Activated CD8-positive, alpha-beta memory T cell treated with anti-CD3 and anti-CD28 coated beads for 48 hours (primary cell): ENCODE results near the gene TDRD12.
"Not testable (repeated sequence)": the region's sequence is repeated elsewhere in the genome, so short reads cannot be mapped to it uniquely, and the experiment has no call there.

Experiments
- DNase-seq, 3 experiments: peaks; one replicate each; pipeline ENCODE4 v3.0.0-alpha.2; 2020; ENCODE audit warnings: low read depth in 2 of 3, low spot score in 2 of 3

Gene TDRD12

DNA sequence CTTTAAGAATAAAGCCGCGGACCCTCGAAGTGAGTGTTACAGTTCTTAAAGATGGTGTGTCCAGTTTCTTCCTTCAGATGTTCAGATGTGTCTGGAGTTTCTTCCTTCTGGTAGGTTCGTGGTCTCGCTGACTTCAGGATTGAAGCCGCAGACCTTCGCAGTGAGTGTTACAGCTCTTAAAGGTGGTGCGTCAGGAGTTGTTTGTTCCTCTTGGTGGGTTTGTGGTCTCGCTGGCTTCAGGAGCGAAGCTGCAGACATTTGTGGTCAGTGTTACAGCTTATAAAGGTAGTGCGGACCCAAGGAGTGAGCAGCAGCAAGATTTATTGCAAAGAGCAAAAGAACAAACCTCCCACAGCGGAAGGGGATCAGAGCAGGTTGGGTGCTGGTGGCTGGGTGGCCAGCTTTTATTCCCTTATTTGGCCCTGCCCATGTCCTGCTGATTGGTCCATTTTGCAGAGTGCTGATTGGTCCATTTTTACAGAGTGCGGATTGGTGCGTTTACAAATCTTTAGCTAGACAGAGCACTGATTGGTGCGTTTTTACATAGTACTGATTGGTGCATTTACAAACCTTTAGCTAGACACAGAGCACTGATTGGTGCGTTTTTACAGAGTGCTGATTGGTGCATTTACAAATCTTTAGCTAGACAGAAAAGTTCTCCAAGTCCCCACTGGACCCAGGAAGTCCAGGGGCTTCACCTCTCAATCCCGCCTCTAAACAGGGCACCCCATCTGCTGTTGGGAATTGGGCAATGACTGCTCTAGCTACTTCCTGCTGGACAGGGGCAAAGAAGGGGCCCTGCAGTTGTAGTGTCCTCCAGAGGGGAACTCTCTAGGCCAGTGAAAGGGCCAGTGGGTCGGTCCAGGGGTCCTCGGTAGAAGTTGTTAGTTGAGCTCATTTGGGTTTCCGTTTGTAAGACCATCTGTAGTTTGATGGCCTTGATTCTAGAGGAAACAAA, 26.1 kb upstream of the TDRD12 start:
- peak in 1 of 3 experiments; percentile 46 for DNase-seq

DNA sequence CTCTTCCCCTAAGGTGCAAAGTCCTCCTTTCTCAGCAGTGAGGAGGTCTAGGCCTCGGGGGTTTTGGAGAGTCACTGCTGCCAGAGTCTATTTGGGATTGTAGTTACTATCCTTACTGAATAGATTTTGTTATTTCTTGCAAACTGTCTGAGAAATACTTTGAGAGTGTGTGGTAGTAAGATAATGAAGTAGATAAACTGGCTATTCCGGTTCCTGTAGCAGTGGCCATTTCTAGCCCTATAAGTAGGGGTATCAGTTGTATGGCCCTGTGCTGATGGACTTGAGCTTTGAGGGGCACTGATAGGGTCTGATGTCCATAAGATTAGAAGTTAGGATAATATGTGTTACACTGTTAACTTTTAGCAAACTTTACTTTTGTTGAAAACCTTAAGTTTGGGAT, 25.3 kb upstream of the TDRD12 start:
- not testable (repeated sequence) for DNase-seq

DNA sequence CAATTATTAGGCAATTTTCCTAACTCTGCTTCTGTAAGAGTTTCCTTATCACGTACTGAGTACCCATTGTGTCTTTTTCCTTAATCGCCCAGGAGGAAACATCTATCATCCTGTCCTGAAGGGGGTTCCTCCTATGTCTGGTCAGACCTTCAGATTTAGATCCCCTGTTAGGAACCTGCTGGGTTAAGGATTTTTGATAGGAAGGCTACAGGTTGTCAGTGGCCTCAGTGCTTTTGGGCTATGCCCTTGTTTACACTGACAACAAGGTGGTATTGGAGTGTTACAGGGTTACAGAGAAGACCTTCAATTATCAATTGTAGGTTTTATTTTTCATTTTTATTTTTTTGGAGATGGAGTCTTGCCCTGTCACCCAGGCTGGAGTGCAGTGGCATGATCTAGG, 24.7 kb upstream of the TDRD12 start:
- DNase-seq: not testable (repeated sequence)

DNA sequence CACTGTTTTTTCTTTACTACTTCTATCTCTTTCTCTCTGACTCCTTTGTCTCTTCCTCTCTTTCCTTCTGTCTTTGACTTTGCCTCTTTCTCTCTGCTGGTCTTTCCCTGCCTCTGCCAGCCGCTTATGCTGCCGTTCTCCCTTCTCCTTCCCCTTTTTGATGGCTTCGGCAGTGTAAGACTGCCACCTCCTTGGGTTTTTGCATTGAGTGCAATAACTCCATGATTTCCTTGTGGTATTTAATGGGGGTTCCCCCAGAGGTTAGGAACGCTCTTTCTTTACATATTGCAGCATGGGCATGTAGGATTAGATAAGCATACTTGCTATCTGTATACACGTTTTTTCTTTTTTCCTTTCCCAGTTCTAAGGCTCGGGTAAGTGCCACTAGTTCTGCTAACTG, 24.1 kb upstream of the TDRD12 start:
- not testable (repeated sequence) for DNase-seq

DNA sequence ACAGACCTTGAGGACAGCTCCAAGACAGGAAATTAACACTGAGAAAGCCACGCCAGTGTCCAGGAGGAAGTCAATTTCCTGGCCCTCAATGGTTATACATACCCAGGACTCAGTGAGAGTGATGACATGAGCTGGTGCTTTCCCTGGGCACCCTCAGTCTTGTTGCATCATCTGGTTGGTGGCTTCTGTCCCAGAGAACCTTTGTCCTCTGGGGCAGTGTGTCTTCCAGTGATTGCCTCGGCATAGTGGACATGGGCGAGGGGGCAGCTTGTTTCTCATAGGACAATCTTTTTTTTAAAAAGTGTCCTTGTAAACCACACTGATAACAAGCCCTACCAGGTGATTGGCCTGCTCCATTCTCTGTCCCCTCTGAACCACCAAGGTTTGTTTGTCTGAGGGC, 22.8 kb upstream of the TDRD12 start:
- not testable (repeated sequence) for DNase-seq

DNA sequence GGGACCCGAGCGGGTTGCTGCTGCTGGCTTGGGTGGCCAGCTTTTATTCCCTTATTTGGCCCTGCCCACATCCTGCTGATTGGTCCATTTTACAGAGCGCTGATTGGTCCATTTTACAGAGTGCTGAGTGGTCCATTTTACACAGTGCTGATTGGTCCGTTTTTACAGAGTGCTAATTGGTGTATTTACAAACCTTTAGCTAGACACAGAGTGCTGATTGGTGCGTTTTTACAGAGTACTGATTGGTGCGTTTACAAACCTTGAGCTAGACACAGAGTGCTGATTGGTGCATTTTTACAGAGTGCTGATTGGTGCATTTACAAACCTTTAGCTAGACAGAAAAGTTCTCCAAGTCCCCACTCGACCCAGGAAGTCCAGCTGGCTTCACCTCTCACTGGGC, 19.4 kb upstream of the TDRD12 start:
- not testable (repeated sequence) for DNase-seq

DNA sequence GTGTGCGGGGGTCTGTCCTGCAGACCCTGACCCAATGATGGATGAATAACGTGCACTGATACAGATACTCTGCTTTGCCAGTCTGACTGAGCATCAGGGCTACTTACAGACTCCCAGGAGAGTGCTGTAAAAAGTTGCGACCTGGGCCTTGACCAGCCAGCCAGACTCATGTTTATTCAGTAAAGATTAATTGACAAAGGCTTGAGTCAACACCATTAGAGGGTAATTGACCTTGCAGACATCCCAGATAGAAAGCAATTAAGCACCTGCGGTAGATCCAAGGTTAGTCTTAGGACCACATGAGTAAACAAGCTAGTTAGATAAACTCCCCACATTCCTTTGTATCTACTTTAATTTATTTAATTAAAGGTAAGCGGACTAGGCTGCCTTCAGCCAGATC, 17.6 kb upstream of the TDRD12 start:
- no peak for DNase-seq

DNA sequence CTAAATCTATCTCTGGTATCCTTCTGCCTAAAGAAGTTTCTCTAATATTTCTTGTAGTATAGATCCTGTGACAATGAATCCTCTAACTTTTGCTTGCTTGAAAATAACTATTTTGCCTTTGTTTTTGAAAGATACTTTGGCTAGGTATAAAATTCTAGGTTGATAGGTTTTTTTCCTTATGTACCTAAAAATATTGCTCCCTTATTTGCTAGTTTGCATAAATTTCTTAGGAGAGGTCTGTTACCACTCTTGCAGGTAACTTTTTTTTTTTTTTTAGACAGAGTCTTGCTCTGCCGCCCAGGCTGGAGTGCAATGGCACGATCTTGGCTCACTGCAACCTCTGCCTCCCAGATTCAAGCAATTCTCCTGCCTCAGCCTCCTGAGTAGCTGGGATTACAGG, 15.6 kb upstream of the TDRD12 start:
- DNase-seq: not testable (repeated sequence)

DNA sequence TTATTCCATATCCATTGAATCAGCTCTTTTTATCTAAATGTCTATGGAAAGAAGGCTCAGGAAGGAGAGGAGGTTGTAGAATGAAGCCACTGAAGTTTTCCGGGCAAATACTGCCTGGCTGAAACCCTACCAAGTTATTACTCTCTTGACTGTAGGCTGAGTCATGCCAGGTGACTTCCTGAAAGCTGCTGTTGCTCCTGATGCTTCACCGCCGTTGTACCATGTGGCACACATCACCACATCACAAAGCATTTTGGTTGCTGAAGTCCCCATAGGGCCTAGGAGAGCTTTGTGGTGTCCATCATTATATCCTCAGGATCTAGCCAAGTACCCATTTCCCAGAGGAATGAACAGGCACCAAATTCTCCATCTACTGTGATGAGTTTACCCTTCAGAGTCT, 11.1 kb upstream of the TDRD12 start:
- DNase-seq: no peak

DNA sequence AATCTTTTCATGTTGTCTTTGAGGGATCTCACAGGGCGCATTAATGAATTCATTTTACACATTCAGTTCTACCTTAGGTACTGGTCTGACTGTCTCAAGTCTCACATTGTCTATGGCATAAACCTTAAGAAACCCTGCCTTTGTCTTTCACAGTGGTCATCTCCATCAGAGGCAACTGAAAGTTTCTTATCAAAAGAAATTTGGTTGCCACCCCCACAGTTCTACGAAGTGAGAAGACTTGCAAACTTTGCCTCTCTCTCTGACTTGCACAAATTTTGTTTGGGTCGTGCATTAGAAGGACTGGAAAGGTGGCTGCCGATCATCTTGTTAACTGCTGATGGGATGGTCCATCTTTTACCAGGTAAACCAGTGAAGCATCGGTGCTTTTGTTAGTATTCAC, 10.5 kb upstream of the TDRD12 start:
- no peak for DNase-seq

DNA sequence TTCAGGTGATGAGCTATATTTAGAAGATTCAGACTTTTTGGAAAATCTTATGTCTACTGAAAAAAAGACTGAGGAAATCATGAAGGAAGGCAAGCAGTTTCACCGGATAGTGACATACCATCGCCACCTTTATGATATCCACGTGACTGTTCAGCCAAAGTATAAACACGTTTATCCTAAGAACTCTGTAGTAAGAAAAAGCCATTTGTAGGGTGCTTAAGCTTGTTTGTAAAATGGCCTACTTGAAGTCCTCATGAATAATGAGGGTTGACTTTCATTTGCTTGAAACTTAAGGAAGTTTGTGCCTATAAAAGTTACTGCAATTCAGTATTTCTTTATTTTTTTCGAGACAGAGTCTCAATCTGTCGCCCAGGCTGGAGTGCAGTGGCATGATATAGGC, 7.8 kb upstream of the TDRD12 start:
- no peak for DNase-seq

DNA sequence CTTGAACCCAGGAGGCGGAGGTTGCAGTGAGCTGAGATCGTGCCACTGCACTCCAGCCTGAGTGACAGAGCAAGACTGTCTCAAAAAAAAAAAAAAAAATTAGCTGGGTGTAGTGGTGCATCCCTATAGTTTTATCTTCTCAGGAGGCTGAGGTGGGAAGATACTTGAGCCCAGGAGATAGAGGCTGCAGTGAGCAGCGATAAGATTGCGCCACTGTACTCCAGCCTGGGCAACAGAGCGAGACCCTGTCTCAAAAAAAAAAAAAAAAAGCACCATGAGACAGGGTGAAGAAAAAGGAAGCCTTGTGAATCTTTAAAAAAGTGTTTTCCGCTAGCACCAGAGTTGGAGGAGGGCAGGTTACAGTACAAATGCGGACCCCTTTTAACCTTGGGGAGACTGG, 3.4 kb upstream of the TDRD12 start:
- not testable (repeated sequence) for DNase-seq

DNA sequence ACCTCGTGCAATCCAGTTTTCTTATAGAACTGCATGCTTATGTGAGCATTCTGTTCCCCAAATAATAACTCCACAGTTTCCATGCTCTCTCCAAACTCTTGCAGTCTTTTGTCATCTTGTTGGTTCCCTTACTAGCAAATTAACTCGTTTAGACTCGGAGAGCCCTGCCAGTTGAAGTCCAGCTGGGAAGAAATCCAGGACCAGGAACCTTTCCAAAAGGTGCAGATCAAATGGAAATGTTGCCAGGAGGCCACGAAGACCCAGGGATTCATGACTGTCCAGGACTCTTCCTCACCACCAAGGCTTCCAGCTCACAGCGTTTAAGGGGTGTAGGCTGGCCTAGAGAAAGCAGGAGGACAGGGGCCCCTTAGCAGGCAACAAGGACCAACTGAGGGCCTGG, 2.1 kb upstream of the TDRD12 start:
- DNase-seq: no peak

DNA sequence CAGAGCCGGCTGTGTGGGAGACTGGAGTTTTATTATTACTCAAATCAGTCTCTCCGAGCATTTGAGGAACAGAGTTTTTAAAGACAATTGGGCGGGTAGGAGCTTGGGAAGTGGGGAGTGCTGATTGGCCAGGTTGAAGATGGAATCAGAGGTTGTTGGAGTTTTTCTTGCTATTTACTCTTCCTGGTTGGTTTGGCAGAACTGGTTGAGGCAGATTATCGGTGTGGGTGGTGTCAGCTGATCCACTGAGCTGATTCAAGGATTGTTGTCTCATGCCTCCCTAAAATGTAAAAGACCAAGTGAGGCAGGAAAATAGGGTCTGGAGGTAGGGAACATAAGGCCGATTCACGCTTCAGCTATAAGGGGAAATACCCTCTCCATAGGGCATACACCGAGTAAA, 1.3 kb upstream of the TDRD12 start:
- no peak for DNase-seq

DNA sequence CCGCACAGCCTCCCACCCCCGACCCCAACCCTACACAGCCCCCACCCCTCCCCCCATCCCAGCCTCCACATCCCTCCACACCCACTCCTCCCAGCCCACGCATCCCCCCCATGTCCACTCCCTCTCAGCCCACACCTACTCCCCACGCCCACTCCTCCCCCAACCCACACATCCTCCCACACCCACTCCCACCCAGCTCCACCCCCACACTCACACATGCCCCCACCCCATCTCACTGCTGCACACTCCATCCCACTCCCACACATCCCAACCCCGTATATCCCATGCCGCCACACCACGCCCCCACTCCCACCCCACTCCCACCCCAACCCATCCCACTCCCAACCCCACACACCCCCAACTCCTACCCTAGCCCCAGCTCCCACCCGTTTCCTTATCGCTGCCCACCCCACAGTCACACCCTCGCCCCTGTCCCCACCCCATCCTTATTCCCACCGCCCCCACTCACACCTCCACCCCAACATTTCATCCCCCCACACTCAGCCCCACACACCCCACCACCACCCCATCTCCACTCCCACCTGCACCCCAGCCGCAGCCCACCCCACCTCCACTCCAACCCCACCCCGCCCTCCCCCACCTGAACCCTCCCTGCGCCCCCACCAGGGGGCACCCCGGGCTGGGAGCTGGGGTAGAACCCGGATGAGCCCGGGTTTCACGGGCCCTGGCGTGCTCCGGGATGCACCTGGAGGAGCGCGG, 809 bp downstream of the TDRD12 start:
- no peak for DNase-seq

DNA sequence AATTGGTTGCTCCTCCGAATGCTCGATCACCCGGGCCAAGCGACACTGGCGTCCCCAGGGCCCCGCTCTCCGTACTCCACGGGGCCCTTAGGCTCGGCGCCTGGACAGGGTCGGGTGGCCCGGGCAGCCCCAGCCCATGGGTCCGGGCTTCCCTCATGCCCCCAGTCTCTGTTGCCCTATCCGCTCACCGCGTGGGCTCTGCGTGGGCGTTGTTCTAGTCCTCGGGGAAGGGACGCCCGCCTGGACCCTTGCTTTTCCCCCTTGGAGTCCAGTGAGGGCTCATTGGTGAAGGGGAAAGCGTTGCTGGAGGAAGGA, 1.3 kb downstream of the TDRD12 start:
- no peak for DNase-seq

DNA sequence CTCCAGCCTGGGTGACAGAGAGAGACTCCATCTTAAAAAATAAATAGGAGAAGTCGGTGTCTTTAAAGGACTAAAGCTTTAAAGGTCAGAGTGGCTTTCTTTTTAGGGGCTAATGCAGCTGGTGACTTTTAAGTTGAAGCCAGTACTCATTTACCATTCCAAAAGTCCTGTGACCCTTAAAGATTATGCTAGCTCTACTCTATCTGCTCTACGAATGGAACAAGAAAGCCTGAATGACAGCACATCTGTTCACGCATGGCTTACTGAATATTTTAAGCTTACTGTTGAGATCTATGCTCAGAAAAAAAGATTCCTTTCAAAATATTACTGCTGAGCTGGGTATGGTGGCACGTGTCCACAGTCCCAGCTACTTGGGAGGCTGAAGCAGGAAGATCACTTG, 16.4 kb downstream of the TDRD12 start:
- no peak for DNase-seq

DNA sequence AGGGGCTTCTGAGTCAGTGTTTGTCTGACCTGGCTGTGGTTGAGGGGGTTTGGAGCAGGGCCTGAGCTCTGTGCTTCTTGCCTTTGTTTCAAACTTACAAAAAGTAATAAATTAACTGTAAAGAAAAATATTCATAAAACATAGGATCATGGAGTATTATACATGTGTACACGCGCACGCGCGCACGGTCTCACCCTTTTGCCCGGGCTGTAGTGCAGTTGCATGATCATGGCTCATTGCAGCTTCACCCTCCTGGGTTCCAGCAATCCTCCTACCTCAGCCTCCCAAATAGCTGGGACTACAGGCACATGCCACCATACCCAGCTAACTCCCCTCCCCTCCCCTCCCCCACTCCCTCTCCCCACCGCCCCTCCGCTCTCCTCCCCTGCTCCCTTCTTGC, 23.5 kb downstream of the TDRD12 start:
- no peak for DNase-seq

DNA sequence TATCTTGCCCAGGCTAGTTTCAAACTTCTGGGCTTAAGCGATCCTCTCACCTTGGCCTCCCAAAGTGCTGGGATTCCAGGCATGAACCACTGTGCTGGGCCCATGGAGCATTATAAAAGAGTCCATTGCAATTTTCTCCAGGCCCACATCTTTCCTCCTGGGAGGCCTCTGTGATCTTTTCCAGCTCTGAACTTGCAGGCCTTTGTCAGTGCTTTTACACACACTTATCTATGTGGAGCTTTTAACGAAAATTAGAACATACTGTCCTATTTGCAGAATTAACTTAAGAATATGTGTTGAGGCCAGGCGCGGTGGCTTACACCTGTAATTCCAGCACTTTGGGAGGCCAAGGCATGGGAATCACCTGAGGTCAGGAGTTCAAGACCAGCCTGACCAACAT, 23.9 kb downstream of the TDRD12 start:
- DNase-seq: no peak

DNA sequence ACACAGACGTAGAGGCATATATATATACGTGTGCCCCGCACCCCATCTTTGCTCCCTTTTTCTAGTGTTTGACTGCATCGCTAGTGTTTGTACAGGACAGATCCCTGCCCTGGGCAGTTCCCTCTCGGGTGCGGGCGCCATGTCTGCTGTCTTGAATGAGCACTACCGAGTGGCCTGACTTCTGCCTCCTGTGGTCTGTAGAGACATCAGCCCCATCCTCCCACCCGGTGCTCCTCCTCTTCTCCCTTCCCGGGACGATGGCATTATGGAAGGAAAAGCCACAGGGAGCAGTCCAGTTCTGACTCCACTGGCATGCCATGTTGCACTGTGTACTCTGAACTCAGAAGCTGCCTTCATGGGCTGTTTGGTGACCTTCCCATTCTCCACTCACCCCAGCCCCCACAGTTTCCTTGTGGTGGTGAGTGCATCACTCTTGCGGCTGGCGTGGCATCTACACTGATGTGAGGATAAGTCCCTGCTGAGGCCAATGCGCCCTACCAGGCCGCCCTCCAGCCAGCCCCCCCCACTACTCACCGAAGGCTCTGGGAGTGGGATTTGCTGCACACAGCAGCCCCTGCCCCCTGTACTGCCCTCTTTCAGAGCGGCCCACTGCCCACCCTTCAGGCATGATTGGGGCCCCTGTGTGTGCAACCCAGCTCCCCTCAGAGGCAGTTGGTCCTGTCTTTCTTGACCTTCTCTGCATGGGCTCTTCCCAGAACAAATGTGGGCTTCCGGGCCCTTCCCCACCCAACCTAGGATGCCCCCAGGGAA, 25.2 kb downstream of the TDRD12 start:
- no peak for DNase-seq

DNA sequence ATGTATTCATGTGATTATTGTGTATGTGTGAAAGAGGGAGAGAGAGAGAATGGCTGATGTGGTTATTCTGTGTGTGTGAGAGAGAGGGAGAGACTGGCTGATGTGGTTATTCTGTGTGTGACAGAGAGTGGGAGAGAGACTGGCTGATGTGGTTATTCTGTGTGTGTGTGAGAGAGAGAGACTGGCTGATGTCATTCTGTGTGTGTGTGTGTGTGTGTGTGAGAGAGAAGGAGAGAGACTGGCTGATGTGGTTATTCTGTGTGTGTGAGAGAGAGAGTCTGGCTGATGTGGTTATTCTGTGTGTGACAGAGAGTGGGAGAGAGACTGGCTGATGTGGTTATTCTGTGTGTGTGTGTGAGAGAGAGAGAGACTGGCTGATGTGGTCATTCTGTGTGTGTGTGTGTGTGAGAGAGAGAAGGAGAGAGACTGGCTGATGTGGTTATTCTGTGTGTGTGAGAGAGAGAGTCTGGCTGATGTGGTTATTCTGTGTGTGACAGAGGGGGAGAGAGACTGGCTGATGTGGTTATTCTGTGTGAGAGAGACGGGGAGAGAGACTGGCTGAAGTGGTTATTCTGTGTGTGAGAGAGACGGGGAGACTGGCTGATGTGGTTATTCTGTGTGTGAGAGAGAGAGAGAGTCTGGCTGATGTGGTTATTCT, 26.2 kb downstream of the TDRD12 start:
- not testable (repeated sequence) for DNase-seq
